HEK293 (cell line): Measurements from ENCODE around the gene ZNF530.

ENCODE experiments used
- ATF2 ChIP-seq: fragments of 450-650 bp; formaldehyde crosslinking; IDR thresholded peaks from 2 replicates; pipeline ENCODE4 v1.5.1; 2016; ENCODE audit warnings: missing biosample characterization, missing genetic modification characterization, low read depth
- GFI1B ChIP-seq: fragments of 450-650 bp; formaldehyde crosslinking; IDR thresholded peaks from 2 replicates; pipeline ENCODE4 v1.5.1; 2016; ENCODE audit warnings: missing biosample characterization, missing genetic modification characterization
- GLIS2 ChIP-seq: fragments of 450-650 bp; formaldehyde crosslinking; IDR thresholded peaks from 2 replicates; pipeline ENCODE4 v1.5.1; 2016; ENCODE audit warnings: missing biosample characterization, missing genetic modification characterization
- HOXC10 ChIP-seq: sonication (generic); formaldehyde crosslinking; IDR thresholded peaks from 2 replicates; pipeline ENCODE4 v1.8.1; 2023; ENCODE audit warnings: mild to moderate bottlenecking, missing genetic modification reagents
- MYNN ChIP-seq: fragments of 450-650 bp; formaldehyde crosslinking; IDR thresholded peaks from 2 replicates; pipeline ENCODE4 v1.5.1; 2016; ENCODE audit warnings: missing biosample characterization, missing genetic modification characterization, borderline replicate concordance
- MZF1 ChIP-seq: fragments of 450-650 bp; formaldehyde crosslinking; IDR thresholded peaks from 2 replicates; pipeline ENCODE4 v1.5.1; 2017; ENCODE audit warnings: missing biosample characterization, missing genetic modification characterization, borderline replicate concordance
- PATZ1 ChIP-seq: fragments of 450-650 bp; formaldehyde crosslinking; IDR thresholded peaks from 2 replicates; pipeline ENCODE4 v1.5.1; 2016; ENCODE audit warnings: missing biosample characterization, missing genetic modification characterization
- PBX3 ChIP-seq: sonication (generic); formaldehyde crosslinking; IDR thresholded peaks from 2 replicates; pipeline ENCODE4 v1.8.1; 2022; ENCODE audit warnings: mild to moderate bottlenecking, moderate library complexity, missing genetic modification reagents
- PRDM10 ChIP-seq: fragments of 450-650 bp; formaldehyde crosslinking; IDR thresholded peaks from 2 replicates; pipeline ENCODE4 v1.5.1; 2016; ENCODE audit warnings: missing biosample characterization, missing genetic modification characterization
- REPIN1 ChIP-seq: fragments of 450-650 bp; formaldehyde crosslinking; IDR thresholded peaks from 2 replicates; pipeline ENCODE4 v1.5.1; 2017; ENCODE audit warnings: missing biosample characterization, missing genetic modification characterization, low read depth
- SP3 ChIP-seq: fragments of 450-650 bp; formaldehyde crosslinking; IDR thresholded peaks from 2 replicates; pipeline ENCODE4 v1.5.1; 2016; ENCODE audit warnings: missing biosample characterization, missing genetic modification characterization
- TRIM28 ChIP-seq: IDR thresholded peaks from 2 replicates; pipeline ENCODE4 v1.6.1; 2011; ENCODE audit warnings: low read length, control low read depth, borderline replicate concordance
- ZFP37 ChIP-seq: fragments of 450-650 bp; formaldehyde crosslinking; IDR thresholded peaks from 2 replicates; pipeline ENCODE4 v1.5.1; 2016; ENCODE audit warnings: missing biosample characterization, missing genetic modification characterization
- ZFP41 ChIP-seq: fragments of 450-650 bp; formaldehyde crosslinking; IDR thresholded peaks from 2 replicates; pipeline ENCODE4 v1.5.1; 2016; ENCODE audit warnings: missing biosample characterization, missing genetic modification characterization, borderline replicate concordance
- ZFP69B ChIP-seq: fragments of 450-650 bp; formaldehyde crosslinking; IDR thresholded peaks from 2 replicates; pipeline ENCODE4 v1.5.1; 2016; ENCODE audit warnings: missing biosample characterization, missing genetic modification characterization
- ZNF112 ChIP-seq: fragments of 450-650 bp; formaldehyde crosslinking; IDR thresholded peaks from 2 replicates; pipeline ENCODE4 v1.5.0; 2017; ENCODE audit warnings: missing biosample characterization, missing genetic modification characterization
- ZNF132 ChIP-seq: fragments of 450-650 bp; formaldehyde crosslinking; IDR thresholded peaks from 2 replicates; pipeline ENCODE4 v1.5.1; 2017; ENCODE audit warnings: missing biosample characterization, missing genetic modification characterization, borderline replicate concordance
- ZNF138 ChIP-seq: fragments of 450-650 bp; formaldehyde crosslinking; IDR thresholded peaks from 2 replicates; pipeline ENCODE4 v1.5.1; 2016; ENCODE audit warnings: missing biosample characterization, missing genetic modification characterization, borderline replicate concordance
- ZNF146 ChIP-seq: fragments of 450-650 bp; formaldehyde crosslinking; IDR thresholded peaks from 2 replicates; pipeline ENCODE4 v1.5.1; 2016; ENCODE audit warnings: missing biosample characterization, missing genetic modification characterization
- ZNF155 ChIP-seq: fragments of 450-650 bp; formaldehyde crosslinking; IDR thresholded peaks from 2 replicates; pipeline ENCODE4 v1.5.1; 2016; ENCODE audit warnings: missing biosample characterization, missing genetic modification characterization
- ZNF350 ChIP-seq: fragments of 450-650 bp; formaldehyde crosslinking; IDR thresholded peaks from 2 replicates; pipeline ENCODE4 v1.5.0; 2017; ENCODE audit warnings: missing biosample characterization, mild to moderate bottlenecking, missing genetic modification characterization
- ZNF416 ChIP-seq: fragments of 450-650 bp; formaldehyde crosslinking; IDR thresholded peaks from 2 replicates; pipeline ENCODE4 v1.5.1; 2016; ENCODE audit warnings: missing biosample characterization, missing genetic modification characterization
- ZNF48 ChIP-seq: fragments of 450-650 bp; formaldehyde crosslinking; IDR thresholded peaks from 2 replicates; pipeline ENCODE4 v1.5.1; 2016; ENCODE audit warnings: missing biosample characterization, missing genetic modification characterization
- ZNF514 ChIP-seq: fragments of 450-650 bp; formaldehyde crosslinking; IDR thresholded peaks from 2 replicates; pipeline ENCODE4 v1.5.1; 2016; ENCODE audit warnings: missing biosample characterization, missing genetic modification characterization
- ZNF544 ChIP-seq: fragments of 450-650 bp; formaldehyde crosslinking; IDR thresholded peaks from 2 replicates; pipeline ENCODE4 v1.5.0; 2017; ENCODE audit warnings: missing biosample characterization, missing genetic modification characterization
- ZNF558 ChIP-seq: fragments of 450-650 bp; formaldehyde crosslinking; IDR thresholded peaks from 2 replicates; pipeline ENCODE4 v1.5.1; 2016; ENCODE audit warnings: missing biosample characterization, missing genetic modification characterization
- ZNF571 ChIP-seq: fragments of 450-650 bp; formaldehyde crosslinking; IDR thresholded peaks from 2 replicates; pipeline ENCODE4 v1.5.0; 2017; ENCODE audit warnings: missing biosample characterization, missing genetic modification characterization
- ZNF621 ChIP-seq: fragments of 450-650 bp; formaldehyde crosslinking; IDR thresholded peaks from 2 replicates; pipeline ENCODE4 v1.5.1; 2017; ENCODE audit warnings: missing biosample characterization, missing genetic modification characterization
- ZNF639 ChIP-seq: fragments of 450-650 bp; formaldehyde crosslinking; IDR thresholded peaks from 2 replicates; pipeline ENCODE4 v1.5.1; 2016; ENCODE audit warnings: missing biosample characterization, missing genetic modification characterization
- ZNF658 ChIP-seq: fragments of 450-650 bp; formaldehyde crosslinking; IDR thresholded peaks from 2 replicates; pipeline ENCODE4; 2016; ENCODE audit warnings: missing biosample characterization, missing genetic modification characterization
- ZSCAN23 ChIP-seq: fragments of 450-650 bp; formaldehyde crosslinking; IDR thresholded peaks from 2 replicates; pipeline ENCODE4 v1.5.1; 2016; ENCODE audit warnings: missing biosample characterization, missing genetic modification characterization

ZNF530 gene

GRCh38 chr19:57632987-57633831, 33.5 kb downstream of the ZNF530 start, which contains the start of gene ZNF211 (continued):
- no peak for TF ChIP-seq ATF2 (tag by site-specific recombination)
- no peak for TF ChIP-seq ZNF132 (tag by site-specific recombination)
- TF ChIP-seq PRDM10 (tag by site-specific recombination) = peak; percentile 68
- TF ChIP-seq ZNF146 (tag by site-specific recombination) = no peak
- TF ChIP-seq ZNF544 (tag by site-specific recombination) = no peak
- TF ChIP-seq MYNN = no peak
- no peak for TF ChIP-seq GFI1B (tag by site-specific recombination)
- peak; percentile 98 for TF ChIP-seq SP3 (tag by site-specific recombination)
- no peak for TF ChIP-seq ZFP69B (tag by site-specific recombination)
- no peak for TF ChIP-seq ZNF639
- no peak for TF ChIP-seq ZNF571 (tag by site-specific recombination)
- no peak for TF ChIP-seq ZNF416 (tag by site-specific recombination)
- TF ChIP-seq ZNF658 (tag by site-specific recombination) = no peak
- TF ChIP-seq ZSCAN23 (tag by site-specific recombination) = no peak
- no peak for TF ChIP-seq ZNF558
- no peak for TF ChIP-seq ZFP37
- TF ChIP-seq ZFP41 = no peak
- no peak for TF ChIP-seq ZNF138 (tag by site-specific recombination)
- no peak for TF ChIP-seq ZNF514
- no peak for TF ChIP-seq ZNF112 (tag by site-specific recombination)
- TF ChIP-seq MZF1 = no peak
- peak; percentile 99 for TF ChIP-seq PBX3 (CRISPR knock-in tag)
- TF ChIP-seq HOXC10 (CRISPR knock-in tag) = peak; percentile 92; the same call in 1 of the 2 replicates
- TF ChIP-seq ZNF155 (tag by site-specific recombination) = no peak
- no peak for TF ChIP-seq ZNF350 (tag by site-specific recombination)
- no peak for TF ChIP-seq ZNF48
- peak; percentile 96 for TF ChIP-seq PATZ1 (tag by site-specific recombination)
- TF ChIP-seq ZNF621 (tag by site-specific recombination) = no peak
- TF ChIP-seq TRIM28 = no peak
- no peak for TF ChIP-seq REPIN1 (tag by site-specific recombination)
- peak; percentile 73 for TF ChIP-seq GLIS2 (tag by site-specific recombination)
